GM12872 (cell line): ENCODE data around the gene SPEN.

Experiments
- TF ChIP-seq, protein P1 (sequence below): IDR thresholded peaks from 3 replicates; pipeline ENCODE4 v1.5.1; 2011; ENCODE audit warnings: low read depth, mild to moderate bottlenecking, low read length, moderate library complexity; ENCODE audit not compliant: insufficient read depth

SPEN gene

DNA sequence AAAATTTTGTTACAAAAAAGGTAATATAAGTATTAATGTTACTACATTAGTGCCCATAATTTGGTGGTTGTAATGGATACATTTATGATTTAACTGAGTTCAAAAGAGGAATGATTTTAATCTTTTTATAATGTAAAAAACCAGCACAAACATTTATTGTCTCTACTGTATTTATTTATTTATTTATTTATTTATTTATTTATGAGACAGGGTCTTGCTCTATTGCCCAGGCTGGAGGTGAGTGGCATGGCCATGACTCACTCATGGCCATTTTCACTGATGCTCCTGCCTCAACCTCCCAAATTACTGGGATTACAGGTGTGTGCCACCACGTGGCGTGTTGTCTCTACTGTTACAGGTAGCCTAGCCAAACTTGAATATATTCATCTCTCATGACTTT lies 21.9 kb downstream of the SPEN start:
- TF ChIP-seq, protein P1, sequence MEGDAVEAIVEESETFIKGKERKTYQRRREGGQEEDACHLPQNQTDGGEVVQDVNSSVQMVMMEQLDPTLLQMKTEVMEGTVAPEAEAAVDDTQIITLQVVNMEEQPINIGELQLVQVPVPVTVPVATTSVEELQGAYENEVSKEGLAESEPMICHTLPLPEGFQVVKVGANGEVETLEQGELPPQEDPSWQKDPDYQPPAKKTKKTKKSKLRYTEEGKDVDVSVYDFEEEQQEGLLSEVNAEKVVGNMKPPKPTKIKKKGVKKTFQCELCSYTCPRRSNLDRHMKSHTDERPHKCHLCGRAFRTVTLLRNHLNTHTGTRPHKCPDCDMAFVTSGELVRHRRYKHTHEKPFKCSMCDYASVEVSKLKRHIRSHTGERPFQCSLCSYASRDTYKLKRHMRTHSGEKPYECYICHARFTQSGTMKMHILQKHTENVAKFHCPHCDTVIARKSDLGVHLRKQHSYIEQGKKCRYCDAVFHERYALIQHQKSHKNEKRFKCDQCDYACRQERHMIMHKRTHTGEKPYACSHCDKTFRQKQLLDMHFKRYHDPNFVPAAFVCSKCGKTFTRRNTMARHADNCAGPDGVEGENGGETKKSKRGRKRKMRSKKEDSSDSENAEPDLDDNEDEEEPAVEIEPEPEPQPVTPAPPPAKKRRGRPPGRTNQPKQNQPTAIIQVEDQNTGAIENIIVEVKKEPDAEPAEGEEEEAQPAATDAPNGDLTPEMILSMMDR = no peak

DNA sequence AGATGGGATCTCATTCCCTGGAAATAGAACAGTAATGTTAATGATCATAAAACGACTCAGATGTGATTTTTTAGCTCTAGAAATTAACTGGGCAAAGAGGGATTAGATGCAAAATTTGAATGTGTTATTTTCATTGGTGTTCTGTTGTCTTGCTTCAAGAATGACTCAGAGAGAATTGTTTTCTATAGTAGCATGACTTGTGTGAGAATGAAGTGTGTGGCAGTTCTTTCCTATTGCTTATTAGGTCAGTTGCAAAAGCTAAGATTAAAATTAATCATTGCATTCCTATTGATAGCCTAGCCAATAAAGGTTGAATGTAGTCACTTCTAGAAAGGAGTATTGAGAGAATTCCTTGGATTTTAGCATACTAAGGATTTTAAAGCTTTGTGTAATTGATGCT lies 22.9 kb downstream of the SPEN start:
- TF ChIP-seq, protein P1 = no peak

DNA sequence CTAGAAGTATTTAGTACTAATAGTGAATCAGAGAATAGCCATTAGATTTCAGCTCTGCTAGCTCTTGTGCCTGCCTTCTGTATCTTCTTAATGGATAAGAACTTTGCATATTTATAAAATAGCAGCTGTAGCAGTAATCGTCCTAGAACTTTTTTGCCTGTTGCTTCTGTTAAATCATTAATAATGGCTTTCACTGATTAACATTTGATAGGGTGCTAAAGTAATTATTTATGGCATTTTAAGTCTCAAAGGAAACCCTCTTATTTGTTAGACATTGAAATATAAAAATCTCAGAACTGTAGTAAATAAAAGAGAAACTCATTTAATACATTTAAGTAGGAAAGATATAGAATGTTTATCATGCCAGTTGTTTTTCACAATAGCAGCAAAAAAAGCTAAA lies 27.0 kb downstream of the SPEN start:
- TF ChIP-seq, protein P1 = no peak

DNA sequence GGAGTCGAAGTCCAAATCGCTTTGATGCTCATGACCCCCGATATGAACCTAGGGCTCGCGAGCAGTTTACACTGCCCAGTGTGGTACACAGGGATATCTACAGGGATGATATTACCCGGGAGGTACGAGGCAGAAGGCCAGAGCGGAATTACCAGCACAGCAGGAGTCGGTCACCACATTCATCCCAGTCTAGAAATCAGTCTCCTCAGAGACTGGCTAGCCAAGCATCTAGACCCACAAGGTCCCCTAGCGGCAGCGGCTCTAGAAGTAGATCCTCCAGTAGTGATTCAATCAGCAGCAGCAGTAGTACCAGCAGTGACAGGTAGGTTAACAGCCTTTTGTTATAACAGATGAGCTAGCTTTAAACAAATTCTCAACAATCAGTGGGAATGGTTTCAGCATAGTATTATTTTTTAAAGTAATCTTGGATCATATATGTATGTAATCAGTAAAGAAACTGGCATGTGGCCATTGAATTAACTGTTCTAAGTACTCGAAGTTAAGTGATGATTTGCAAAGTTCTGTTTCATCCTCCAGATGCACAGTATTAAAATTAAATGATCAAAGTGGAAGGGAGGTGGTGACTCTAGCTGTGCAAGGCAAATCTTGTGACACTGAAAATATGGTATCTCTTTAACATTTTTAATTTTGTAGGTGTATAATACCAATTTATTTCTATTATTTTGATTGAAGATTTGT lies 29.0 kb downstream of the SPEN start:
- TF ChIP-seq, protein P1 = no peak

DNA sequence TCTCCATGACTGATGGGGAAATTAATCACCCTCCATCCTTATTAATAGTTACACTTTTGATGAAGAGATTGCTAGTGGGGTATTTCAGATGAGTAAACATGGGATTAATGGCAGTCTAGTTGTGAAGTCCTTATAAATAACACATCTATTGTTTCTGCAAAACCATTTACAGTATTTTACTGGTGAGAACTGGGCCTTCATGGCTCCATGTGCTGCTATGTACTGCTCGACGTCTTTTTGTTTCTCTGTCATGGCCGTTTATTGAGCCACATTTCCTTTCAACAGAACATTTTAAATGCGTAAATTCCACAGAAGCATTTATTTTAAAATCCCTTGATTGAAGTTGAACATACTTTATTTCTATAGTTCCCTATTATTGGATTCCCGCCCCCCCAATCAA lies 34.5 kb downstream of the SPEN start:
- TF ChIP-seq, protein P1 = no peak

DNA sequence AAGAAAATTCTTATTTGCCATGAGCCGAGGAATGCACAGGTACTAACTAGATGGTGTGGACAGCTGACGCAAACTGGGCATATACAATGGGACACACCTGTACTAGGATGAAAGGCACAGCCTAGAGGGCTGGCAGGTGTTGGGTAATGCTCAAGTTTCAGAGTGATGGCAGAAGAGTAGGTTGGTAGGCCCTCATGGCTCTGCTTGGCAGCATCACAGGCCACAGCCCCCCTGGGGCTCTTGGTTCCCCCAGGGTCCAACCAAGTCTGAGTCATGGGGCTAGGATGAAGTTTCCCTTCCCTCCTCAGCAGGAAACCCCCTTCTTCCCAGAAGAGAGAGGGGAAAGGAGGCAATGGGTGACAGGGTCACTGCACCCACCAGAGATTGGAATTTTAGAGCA lies 35.2 kb downstream of the SPEN start:
- TF ChIP-seq, protein P1 = no peak

DNA sequence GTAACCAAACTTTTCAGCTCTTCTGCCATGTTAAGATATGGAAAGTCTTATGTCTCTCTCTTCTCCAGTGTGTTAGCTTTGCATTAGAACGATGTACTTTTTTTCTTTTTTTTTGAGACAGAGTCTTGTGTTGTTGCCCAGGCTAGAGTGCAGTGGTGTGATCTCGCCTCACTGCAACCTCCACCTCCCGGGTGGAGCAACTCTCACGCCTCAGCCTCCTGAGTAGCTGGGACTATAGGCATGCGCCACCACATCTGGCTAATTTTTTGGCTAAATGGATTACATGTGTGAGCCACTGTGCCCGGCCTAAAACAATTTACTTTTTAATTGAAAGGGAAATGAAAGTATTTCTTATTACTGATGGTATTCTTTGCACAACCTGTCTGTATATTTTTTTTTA lies 35.8 kb downstream of the SPEN start:
- TF ChIP-seq, protein P1 = no peak
